Spinal cord (tissue), 10 donors: ENCODE data around the gene B4GALT3. TPM values are rescaled to one million over a fixed set of nuclear protein-coding genes. Genes with fewer than 3 reads are reported as not detected.

ENCODE experiments used
- DNase-seq, 6 donors: peaks; one replicate each; pipeline versions ENCODE4 v3.0.0 to v3.0.0-alpha.2; 2013 to 2015; ENCODE audit warnings: low spot score in 6 of 6, low read depth in 4 of 6
- H3K27ac ChIP-seq: one replicate; pipeline ENCODE4 v1.5.1; 2013; ENCODE audit warnings: low read depth, low read length, control low read depth
- H3K27me3 ChIP-seq: one replicate; pipeline ENCODE4 v1.6.1; 2013; ENCODE audit warnings: low read length; ENCODE audit not compliant: control insufficient read depth, insufficient read depth
- H3K36me3 ChIP-seq: one replicate; pipeline ENCODE4 v1.6.1; 2013; ENCODE audit warnings: low read length; ENCODE audit not compliant: control insufficient read depth, insufficient read depth
- H3K4me1 ChIP-seq: one replicate; pipeline ENCODE4 v1.6.1; 2013; ENCODE audit warnings: low read length; ENCODE audit not compliant: control insufficient read depth, insufficient read depth
- H3K4me3 ChIP-seq: one replicate; pipeline ENCODE4 v1.5.1; 2013; ENCODE audit warnings: low read depth, low read length, control low read depth
- H3K9me3 ChIP-seq: one replicate; pipeline ENCODE4 v1.6.1; 2013; ENCODE audit warnings: low read length; ENCODE audit not compliant: control insufficient read depth, insufficient read depth
- WGBS: methylation state at CpG from one replicate; pipeline ENCODE4 v1.1.5; 2013; ENCODE audit warnings: missing lambda C conversion rate; ENCODE audit not compliant: insufficient coverage; 5-methylcytosine and 5-hydroxymethylcytosine counted together
- polyA plus RNA-seq, 2 donors: library from polyadenylated mRNA; unstranded; fragments of 120-200 nt; gene quantifications; one replicate each; pipeline ENCODE4 v1.2.1, GENCODE V29; 2013; ENCODE audit not compliant: insufficient read length in 2 of 2
- total RNA-seq, 2 donors: library from RNA; depleted of rRNA in 1 of 2; stranded (reverse); fragments of 120-200 nt in 1 of 2; fragments of >200 nt in 1 of 2; gene quantifications; one replicate each; pipeline versions ENCODE4 v1.2.3 to v1.2.4, GENCODE V29; 2013 to 2014
- donor health status: healthy.

Gene B4GALT3
- total and polyA plus RNA-seq, 4 donors, result 18.8 to 52.5 (median 38.5) TPM

- no peak overlapping the region for H3K4me3 ChIP-seq
- H3K36me3 ChIP-seq, result peaks cover 4% of the 10 kb centered on the region
- no peaks in the 10 kb centered on the region for H3K9me3 ChIP-seq
- no peak for DNase-seq
- peaks cover under 1% of the 10 kb centered on the region for H3K4me1 ChIP-seq
- H3K27me3 ChIP-seq, result no peaks in the 10 kb centered on the region
- no peak overlapping the region for H3K27ac ChIP-seq
- WGBS, result 95% methylated on average over 2 of the region's 5 CpGs
Measured at GRCh38 chr1:161220002-161220401, 42.7 kb upstream of the B4GALT3 start.

GRCh38 chr1:161219078-161219892 is 42.0 kb upstream of the B4GALT3 start:
- 82% methylated on average over 5 of the region's 5 CpGs for WGBS
- no peak overlapping the region for H3K4me3 ChIP-seq
- H3K27me3 ChIP-seq, result no peaks in the 10 kb centered on the region
- no peaks in the 10 kb centered on the region for H3K9me3 ChIP-seq
- no peak overlapping the region for H3K27ac ChIP-seq
- DNase-seq, result no peak
- no peaks in the 10 kb centered on the region for H3K4me1 ChIP-seq
- peaks cover 11% of the 10 kb centered on the region for H3K36me3 ChIP-seq

GRCh38 chr1:161218301-161219077 is 41.2 kb upstream of the B4GALT3 start:
- Histone ChIP-seq H3K27ac (no peak overlapping the region), H3K27me3 (no peaks in the 10 kb centered on the region), H3K4me1 (no peaks in the 10 kb centered on the region), H3K4me3 (no peak overlapping the region), H3K9me3 (no peaks in the 10 kb centered on the region), H3K36me3 (peaks cover 19% of the 10 kb centered on the region)
- 86% methylated on average over 4 of the region's 8 CpGs for WGBS
- no peak for DNase-seq

- 53% methylated on average over 3 of the region's 6 CpGs for WGBS
- no peaks in the 10 kb centered on the region for H3K9me3 ChIP-seq
- no peak overlapping the region for H3K4me3 ChIP-seq
- H3K27ac ChIP-seq, result no peak overlapping the region
- no peaks in the 10 kb centered on the region for H3K27me3 ChIP-seq
- peaks cover 24% of the 10 kb centered on the region for H3K36me3 ChIP-seq
- H3K4me1 ChIP-seq, result no peaks in the 10 kb centered on the region
- DNase-seq, result no peak
Measured at GRCh38 chr1:161217831-161218230, 40.5 kb upstream of the B4GALT3 start.

- peaks cover 31% of the 10 kb centered on the region for H3K36me3 ChIP-seq
- no peaks in the 10 kb centered on the region for H3K4me1 ChIP-seq
- H3K27me3 ChIP-seq, result no peaks in the 10 kb centered on the region
- no peaks in the 10 kb centered on the region for H3K9me3 ChIP-seq
- no peak overlapping the region for H3K4me3 ChIP-seq
- DNase-seq, result peak in 1 of 6 donors; percentile 55
- no peak overlapping the region for H3K27ac ChIP-seq
- WGBS, result 66% methylated on average over 6 of the region's 7 CpGs
Measured at GRCh38 chr1:161216945-161217712, 39.8 kb upstream of the B4GALT3 start.

GRCh38 chr1:161215076-161215475 is 37.8 kb upstream of the B4GALT3 start, which contains the start of gene FCER1G:
Gene FCER1G (plus strand): TSS chr1:161215295. CDS start chr1:161215322, 27 bp downstream.
- DNase-seq, result no peak
- Histone ChIP-seq H3K4me3 (peak within 1 kb of the TSS; percentile 12), H3K27ac (no peak within 1 kb of the TSS), H3K27me3 (no peaks in the 10 kb centered on the region), H3K9me3 (no peaks in the 10 kb centered on the region), H3K36me3 (peaks cover 49% of the 10 kb centered on the region), H3K4me1 (no peaks in the 10 kb centered on the region)
- 97% methylated on average over 9 of the region's 10 CpGs for WGBS

- Histone ChIP-seq H3K9me3 (no peaks in the 10 kb centered on the region), H3K27ac (no peak overlapping the region), H3K4me1 (no peaks in the 10 kb centered on the region), H3K27me3 (no peaks in the 10 kb centered on the region), H3K4me3 (no peak overlapping the region), H3K36me3 (peaks cover 57% of the 10 kb centered on the region)
- 94% methylated on average over 5 of the region's 9 CpGs for WGBS
- DNase-seq, result no peak
Measured at GRCh38 chr1:161214369-161214768, 37.1 kb upstream of the B4GALT3 start.

- Histone ChIP-seq H3K36me3 (peaks cover 74% of the 10 kb centered on the region), H3K4me1 (no peaks in the 10 kb centered on the region), H3K9me3 (no peaks in the 10 kb centered on the region), H3K27me3 (no peaks in the 10 kb centered on the region), H3K4me3 (no peak overlapping the region), H3K27ac (no peak overlapping the region)
- DNase-seq, result peak in 3 of 6 donors; percentile 49 to 91 (median 83)
- 29% methylated on average over 6 of the region's 11 CpGs for WGBS
Measured at GRCh38 chr1:161209790-161210409, 32.6 kb upstream of the B4GALT3 start.

GRCh38 chr1:161207173-161207572 is 29.9 kb upstream of the B4GALT3 start:
- no peak overlapping the region for H3K27ac ChIP-seq
- DNase-seq, result no peak
- peaks cover 61% of the 10 kb centered on the region for H3K36me3 ChIP-seq
- H3K27me3 ChIP-seq, result no peaks in the 10 kb centered on the region
- no peaks in the 10 kb centered on the region for H3K9me3 ChIP-seq
- peaks cover 11% of the 10 kb centered on the region for H3K4me1 ChIP-seq
- 69% methylated on average over 5 of the region's 8 CpGs for WGBS
- no peak overlapping the region for H3K4me3 ChIP-seq
